GM19193 (cell line): Measurements from ENCODE around the gene IL4I1.

Experiments
- POLR2A ChIP-seq: IDR thresholded peaks from 4 replicates; pipeline ENCODE4 v1.6.1; 2011; ENCODE audit not compliant: insufficient read depth, insufficient read length; ENCODE audit errors: extremely low read depth

IL4I1 gene

GRCh38 chr19:49846408-49846807 lies 50.3 kb downstream of the IL4I1 start:
- TF ChIP-seq POLR2A = no peak

DNA sequence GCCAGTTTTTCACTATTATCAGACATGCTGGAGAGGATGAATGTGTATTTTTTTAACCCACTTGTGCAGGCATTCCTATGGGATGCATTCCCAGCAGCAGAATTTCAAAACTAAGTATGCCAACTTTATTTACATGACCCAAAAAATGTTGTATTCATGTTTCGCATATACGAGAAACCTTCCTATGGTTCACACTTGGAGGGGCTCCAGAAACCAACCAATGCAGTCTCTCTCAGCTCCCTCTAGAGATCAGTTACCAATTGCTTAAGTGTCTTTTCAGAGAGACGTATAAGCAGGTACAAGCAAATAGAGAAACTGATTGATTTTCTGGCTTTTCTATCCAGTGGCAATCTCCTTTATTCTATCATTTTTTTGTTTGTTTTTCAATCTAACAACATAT lies 51.3 kb downstream of the IL4I1 start:
- no peak for TF ChIP-seq POLR2A

GRCh38 chr19:49844138-49845095 lies 52.3 kb downstream of the IL4I1 start:
- TF ChIP-seq POLR2A = no peak

- no peak for TF ChIP-seq POLR2A
Observed at GRCh38 chr19:49843265-49843664, 53.4 kb downstream of the IL4I1 start.

DNA sequence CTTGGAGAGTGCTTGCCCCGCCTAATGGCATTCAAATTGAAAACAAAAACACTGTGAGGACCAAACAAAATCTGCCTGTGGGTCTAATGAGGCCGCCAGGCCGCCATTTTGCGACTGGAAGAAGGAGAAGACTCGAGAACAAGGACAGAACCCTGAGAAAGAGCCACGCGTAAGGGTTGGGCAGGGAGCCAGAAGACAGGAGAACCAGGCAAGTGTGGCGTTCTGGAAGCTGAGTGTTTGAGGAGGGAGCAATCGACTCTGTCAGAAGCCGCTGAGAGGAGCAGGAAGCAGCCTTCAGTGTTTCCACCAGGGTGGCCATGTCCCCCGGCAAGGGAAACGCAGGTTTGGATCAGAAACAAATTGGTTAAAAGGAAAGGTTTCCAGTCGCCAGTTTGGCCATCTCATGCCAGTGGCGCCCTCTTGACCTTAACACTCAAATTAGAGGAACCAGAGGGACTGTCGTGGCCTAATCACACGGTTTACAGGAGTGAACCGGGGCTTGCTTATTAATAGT lies 55.9 kb downstream of the IL4I1 start:
- no peak for TF ChIP-seq POLR2A

DNA sequence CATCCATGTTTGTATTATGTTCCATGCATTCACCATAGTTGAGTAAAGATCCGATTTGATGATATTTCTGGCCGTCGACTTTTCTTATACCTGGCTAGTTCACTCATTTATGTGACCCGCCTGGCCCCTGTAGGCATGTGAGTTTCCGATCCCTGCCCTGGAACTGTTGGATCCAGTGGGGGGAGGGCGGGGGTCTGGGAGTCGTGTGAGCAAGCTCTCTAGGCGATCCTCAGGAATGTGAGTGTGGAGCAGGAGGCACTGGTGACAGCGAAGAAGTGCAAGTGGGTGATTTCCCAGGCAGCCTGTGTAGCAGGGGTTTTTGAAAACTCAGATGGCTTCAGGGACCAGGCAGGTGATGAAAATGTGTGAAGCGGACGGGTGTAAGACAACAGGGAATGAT lies 56.4 kb downstream of the IL4I1 start:
- TF ChIP-seq POLR2A = no peak

DNA sequence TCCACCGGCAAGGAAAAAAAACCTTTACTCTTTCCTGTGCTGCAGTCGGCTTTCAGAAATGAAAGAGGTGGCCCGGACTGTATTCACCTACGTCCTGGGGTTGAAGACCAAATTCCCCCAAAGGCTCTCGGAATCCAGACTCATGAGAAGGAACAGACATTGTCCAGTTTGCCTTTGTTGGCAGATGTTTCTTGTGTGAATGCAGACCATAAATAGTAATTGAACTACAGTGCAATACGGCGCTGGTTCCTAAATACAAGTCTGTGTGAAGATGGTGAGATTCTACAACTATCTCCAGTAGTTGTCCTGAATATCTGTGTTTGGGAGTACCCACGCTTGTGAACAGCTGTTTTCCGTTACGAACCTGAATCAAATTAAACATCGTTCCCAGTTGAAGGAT lies 57.0 kb downstream of the IL4I1 start:
- no peak for TF ChIP-seq POLR2A
